T47D (cell line): ENCODE results near the gene NPPC.
A peak's percentile ranks its signal among the peaks of the same experiment; 100 is the strongest.

Experiments used
- DNase-seq, 2 experiments: peaks; one replicate each; pipeline versions ENCODE4 v3.0.0 to v3.0.0-alpha.2; 2011 to 2012; ENCODE audit warnings: low read depth in 1 of 2, low spot score in 1 of 2
- JUND ChIP-seq: IDR thresholded peaks from 2 replicates; pipeline ENCODE4 v1.6.1; 2012; ENCODE audit warnings: low read depth
- in situ Hi-C: cut with HindIII; loops from 2 replicates; pipeline ENCODE4 v1.10.0; 2016; ENCODE audit warnings: low sequenced_read_pairs, low pct_unique_long_range_greater_than_20kb

Gene NPPC

DNA sequence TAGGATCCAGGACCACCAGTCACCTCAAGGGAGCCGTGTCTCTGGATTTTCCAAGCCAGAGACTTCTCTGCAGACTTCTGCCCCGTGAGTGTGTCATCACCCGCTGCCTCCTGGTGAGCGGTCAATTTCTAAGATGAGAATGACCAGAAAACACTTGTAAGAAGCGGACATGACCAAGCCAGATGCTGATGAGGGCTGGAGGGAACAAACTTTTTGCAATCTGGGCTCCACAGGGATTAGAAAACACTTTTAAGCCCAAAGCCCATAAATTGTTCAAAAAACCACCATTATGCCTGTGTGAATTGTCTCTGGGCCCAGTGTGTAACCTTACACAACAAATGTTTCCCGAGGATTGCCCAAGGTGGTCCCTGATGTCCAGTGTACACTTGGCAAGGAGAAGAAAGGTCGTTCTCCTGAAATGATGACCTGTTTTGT is 5.3 kb upstream of the NPPC start:
- DNase-seq = no peak
- no peak for TF ChIP-seq JUND
- in situ Hi-C loops = no loop called here

- no peak for DNase-seq
- in situ Hi-C loops = no loop called here
- no peak for TF ChIP-seq JUND
Observed at GRCh38 chr2:231930593-231931281, 4.5 kb upstream of the NPPC start.

GRCh38 chr2:231929961-231930592 is 3.9 kb upstream of the NPPC start:
- in situ Hi-C loops = no loop called here
- TF ChIP-seq JUND = no peak
- no peak for DNase-seq

- DNase-seq = no peak
- in situ Hi-C loops = no loop called here
- no peak for TF ChIP-seq JUND
Observed at GRCh38 chr2:231928901-231929725, 2.9 kb upstream of the NPPC start.

- in situ Hi-C loops = no loop called here
- no peak for DNase-seq
- TF ChIP-seq JUND = no peak
Observed at GRCh38 chr2:231928481-231928880, 2.3 kb upstream of the NPPC start.

DNA sequence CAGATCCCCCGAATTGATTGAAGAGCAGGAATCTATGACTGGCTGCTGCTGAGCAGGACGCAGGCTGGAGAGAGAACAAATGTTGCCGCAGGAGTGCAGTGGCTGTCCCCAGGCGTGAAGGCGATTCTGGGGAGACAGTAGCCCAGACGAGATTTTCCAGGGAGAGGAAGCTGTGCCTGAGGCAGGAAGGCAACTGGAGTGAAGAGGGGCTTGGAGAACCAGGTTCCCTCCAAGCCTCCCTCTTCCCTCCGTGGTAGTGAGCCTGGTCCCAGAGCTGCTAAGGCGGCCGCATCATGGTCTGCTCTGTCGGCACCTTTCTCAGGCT is 1.3 kb upstream of the NPPC start:
- TF ChIP-seq JUND = no peak
- no peak for DNase-seq
- in situ Hi-C loops = no loop called here

- in situ Hi-C loops = no loop called here
Observed at GRCh38 chr2:231926761-231927565, 767 bp upstream of the NPPC start.

DNA sequence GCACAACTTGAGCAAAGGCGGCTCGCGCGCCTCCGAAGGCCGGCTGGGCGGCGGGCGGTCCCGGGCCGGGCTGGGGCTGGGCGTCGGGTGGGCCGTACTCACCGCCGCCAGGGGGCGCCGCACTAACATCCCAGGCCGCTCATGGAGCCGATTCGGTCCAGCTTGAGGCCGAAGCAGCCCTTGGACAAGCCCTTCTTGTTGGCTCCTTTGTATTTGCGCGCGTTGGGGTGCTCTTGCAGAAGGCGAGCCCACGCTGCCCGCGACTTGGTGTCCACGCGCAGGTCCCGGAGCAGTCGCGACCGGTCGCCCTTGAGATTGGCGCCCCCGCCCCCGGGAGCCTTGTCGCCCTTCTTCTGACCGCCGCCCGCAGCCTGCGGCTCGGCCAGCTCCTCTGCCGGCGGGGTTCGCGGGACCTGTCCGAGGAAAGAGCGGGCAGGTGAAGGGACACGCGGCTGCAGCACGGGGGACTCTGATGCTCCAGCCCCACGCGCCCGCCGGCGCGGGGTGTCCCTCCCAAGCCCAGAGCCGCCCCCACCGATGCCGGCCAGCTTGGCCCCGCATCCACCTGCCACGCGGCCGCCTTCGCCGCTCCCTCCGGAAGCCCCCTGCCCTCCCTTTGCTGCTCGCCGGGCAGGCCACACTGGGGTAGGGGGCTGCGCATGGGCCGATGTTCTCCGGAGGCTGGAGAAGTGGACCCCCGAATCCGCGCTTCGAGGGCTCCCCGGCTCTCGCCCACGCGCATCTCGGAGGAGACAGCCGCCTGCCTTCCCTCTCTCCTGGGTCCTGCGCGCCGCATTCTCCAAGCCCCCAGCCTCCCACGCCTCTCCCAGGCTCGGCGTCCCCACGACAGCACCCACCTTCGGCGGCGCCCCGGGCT is 655 bp downstream of the NPPC start:
- no peak for TF ChIP-seq JUND
- DNase-seq = peak; percentile 80
- in situ Hi-C loops = no loop called here

More at GRCh38 chr2:231926761-231927565, 767 bp upstream of the NPPC start:
- TF ChIP-seq JUND = no peak
- DNase-seq = peak; percentile 44 to 56

DNA sequence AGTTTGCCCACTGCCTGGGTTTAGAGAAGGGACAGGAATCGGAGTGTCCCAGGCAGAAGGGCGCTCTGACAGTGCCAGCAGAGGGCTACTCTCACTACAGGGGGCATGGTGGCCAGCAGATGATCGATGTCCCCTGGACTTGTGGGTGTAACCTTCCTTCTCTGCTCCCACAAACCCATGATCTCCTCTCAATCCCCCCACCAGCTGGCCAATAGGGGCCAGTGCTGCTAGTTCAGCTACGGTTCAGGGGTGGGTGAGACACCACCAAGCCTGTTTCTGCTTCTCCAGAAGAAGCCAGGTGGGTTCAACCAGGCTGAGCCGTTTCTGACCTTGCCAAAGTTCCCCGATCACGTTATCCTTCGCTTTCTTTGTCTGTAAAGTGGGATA is 1.3 kb downstream of the NPPC start:
- in situ Hi-C loops = no loop called here
- DNase-seq = peak in 1 of 2 experiments; percentile 35
- TF ChIP-seq JUND = no peak

- TF ChIP-seq JUND = no peak
- in situ Hi-C loops = no loop called here
- DNase-seq = no peak
Observed at GRCh38 chr2:231923951-231924888, 2.0 kb downstream of the NPPC start.

GRCh38 chr2:231923010-231923344 is 3.2 kb downstream of the NPPC start:
- in situ Hi-C loops = no loop called here
- TF ChIP-seq JUND = no peak
- DNase-seq = no peak
